ENCODE measurements around the gene CLEC18A.

DNA sequence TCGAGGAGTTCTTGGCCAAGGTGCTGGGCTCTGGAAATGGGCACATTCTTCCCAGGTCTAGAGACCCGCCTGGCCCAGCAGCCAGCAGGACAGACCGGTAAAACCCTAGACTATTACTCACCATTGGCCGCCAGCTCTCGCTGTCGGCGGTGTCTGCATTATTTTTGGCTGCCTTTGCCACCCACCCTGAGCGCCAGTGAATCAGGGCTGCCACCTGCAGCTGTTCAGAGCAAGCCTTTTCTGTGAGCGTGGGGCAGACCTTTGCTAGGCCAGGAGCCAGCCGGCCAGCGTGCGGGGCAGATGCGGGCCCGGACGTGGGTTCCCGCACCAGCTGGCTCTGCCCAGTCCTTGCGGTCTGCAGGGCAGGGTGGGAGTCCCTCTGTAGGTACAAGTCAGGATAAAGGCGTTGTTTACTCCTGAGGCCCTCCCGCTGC is 15.8 kb upstream of the CLEC18A start:
- TF ChIP-seq, protein P1, sequence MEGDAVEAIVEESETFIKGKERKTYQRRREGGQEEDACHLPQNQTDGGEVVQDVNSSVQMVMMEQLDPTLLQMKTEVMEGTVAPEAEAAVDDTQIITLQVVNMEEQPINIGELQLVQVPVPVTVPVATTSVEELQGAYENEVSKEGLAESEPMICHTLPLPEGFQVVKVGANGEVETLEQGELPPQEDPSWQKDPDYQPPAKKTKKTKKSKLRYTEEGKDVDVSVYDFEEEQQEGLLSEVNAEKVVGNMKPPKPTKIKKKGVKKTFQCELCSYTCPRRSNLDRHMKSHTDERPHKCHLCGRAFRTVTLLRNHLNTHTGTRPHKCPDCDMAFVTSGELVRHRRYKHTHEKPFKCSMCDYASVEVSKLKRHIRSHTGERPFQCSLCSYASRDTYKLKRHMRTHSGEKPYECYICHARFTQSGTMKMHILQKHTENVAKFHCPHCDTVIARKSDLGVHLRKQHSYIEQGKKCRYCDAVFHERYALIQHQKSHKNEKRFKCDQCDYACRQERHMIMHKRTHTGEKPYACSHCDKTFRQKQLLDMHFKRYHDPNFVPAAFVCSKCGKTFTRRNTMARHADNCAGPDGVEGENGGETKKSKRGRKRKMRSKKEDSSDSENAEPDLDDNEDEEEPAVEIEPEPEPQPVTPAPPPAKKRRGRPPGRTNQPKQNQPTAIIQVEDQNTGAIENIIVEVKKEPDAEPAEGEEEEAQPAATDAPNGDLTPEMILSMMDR (IDR thresholded peaks at IDR 0.05): no peak
- TF ChIP-seq POLR2AphosphoS5 (IDR thresholded peaks at IDR 0.05) (no peak), POLR2A (IDR thresholded peaks at IDR 0.05) (no peak), EP300 (IDR thresholded peaks at IDR 0.05) (no peak)

Data from sigmoid colon (tissue), 4 donors.